ENCODE measurements around the gene RAB17. TPM values are rescaled to one million over a fixed set of nuclear protein-coding genes. Genes with fewer than 3 reads are reported as not detected.
A peak's percentile ranks its signal among the peaks of the same experiment; 100 is the strongest.
"Not testable (repeated sequence)": the region's sequence is repeated elsewhere in the genome, so short reads cannot be mapped to it uniquely, and the experiment has no call there.

Gene RAB17
- total RNA-seq, 1 experiment from 2014 or later: 1.3 TPM

GRCh38 chr2:237616373-237616733, 25.8 kb upstream of the RAB17 start:
- H3K9me3 ChIP-seq (ENCODE audit: low read length): no peaks in the 10 kb centered on the region
- H3K27me3 ChIP-seq (ENCODE audit: low read length): no peaks in the 10 kb centered on the region
- H4K20me1 ChIP-seq (ENCODE audit: insufficient read depth, low read depth, low read length): no peaks in the 10 kb centered on the region
- H3K4me1 ChIP-seq (ENCODE audit: low read length): no peaks in the 10 kb centered on the region
- H3K27ac ChIP-seq (ENCODE audit: low read length): no peak overlapping the region
- no peak for DNase-seq
- no peaks in the 10 kb centered on the region for H3K36me3 ChIP-seq (ENCODE audit: insufficient read depth, low read length)
- H3K9me2 ChIP-seq (replicated peaks; ENCODE audit: insufficient read depth, low read length): no peaks in the 10 kb centered on the region
- H3K4me2 ChIP-seq (ENCODE audit: low read depth, low read length, poor library complexity, severe bottlenecking): no peak overlapping the region
- no peak overlapping the region for H3K9ac ChIP-seq (ENCODE audit: low read length)
- no peak overlapping the region for H2AFZ ChIP-seq (ENCODE audit: low read length)
- H3K79me2 ChIP-seq (ENCODE audit: low read length): no peaks in the 10 kb centered on the region
- no peak overlapping the region for H3K4me3 ChIP-seq (ENCODE audit: low read length)

DNA sequence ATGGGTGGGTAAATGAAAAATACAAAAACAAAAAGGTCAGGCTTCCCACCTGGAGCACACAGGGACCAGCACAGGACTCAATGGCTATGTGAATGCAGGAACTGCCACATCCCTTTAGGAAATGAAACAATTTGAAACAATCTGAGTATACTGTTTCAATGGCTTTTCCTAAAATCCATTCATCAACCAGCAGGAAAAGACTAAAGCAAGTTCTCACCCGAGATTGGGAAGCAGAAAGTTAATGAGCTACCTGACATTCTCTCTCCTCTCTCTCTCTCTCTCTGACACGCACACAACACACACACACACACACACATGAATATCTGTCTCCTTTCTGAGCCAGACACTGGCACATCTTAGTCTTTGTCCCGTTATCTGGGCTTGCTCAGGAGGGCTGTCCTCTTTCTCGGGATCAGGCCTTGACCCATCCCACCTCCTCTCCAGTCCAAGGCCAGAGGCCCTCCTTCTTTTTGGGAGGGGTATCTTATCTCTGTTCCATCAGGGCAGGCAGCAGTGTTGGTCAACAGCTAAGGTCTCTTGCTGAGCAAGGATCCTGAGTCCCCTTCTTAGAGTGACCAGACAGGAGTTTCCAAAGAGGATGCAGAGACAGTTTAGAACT, 25.2 kb upstream of the RAB17 start:
- Histone ChIP-seq H2AFZ (ENCODE audit: low read length) (no peak overlapping the region), H3K27ac (ENCODE audit: low read length) (no peak overlapping the region), H4K20me1 (ENCODE audit: insufficient read depth, low read depth, low read length) (no peaks in the 10 kb centered on the region), H3K9ac (ENCODE audit: low read length) (no peak overlapping the region), H3K4me1 (ENCODE audit: low read length) (no peaks in the 10 kb centered on the region), H3K4me2 (ENCODE audit: low read depth, low read length, poor library complexity, severe bottlenecking) (no peak overlapping the region), H3K4me3 (ENCODE audit: low read length) (no peak overlapping the region), H3K9me3 (ENCODE audit: low read length) (no peaks in the 10 kb centered on the region), H3K79me2 (ENCODE audit: low read length) (no peaks in the 10 kb centered on the region), H3K27me3 (ENCODE audit: low read length) (no peaks in the 10 kb centered on the region), H3K9me2 (replicated peaks; ENCODE audit: insufficient read depth, low read length) (no peaks in the 10 kb centered on the region), H3K36me3 (ENCODE audit: insufficient read depth, low read length) (no peaks in the 10 kb centered on the region)
- no peak for DNase-seq

GRCh38 chr2:237614151-237614720, 23.7 kb upstream of the RAB17 start:
- no peaks in the 10 kb centered on the region for H3K9me3 ChIP-seq (ENCODE audit: low read length)
- H3K9ac ChIP-seq (ENCODE audit: low read length): no peak overlapping the region
- no peak overlapping the region for H2AFZ ChIP-seq (ENCODE audit: low read length)
- H3K36me3 ChIP-seq (ENCODE audit: insufficient read depth, low read length): no peaks in the 10 kb centered on the region
- no peak for DNase-seq
- H3K27me3 ChIP-seq (ENCODE audit: low read length): no peaks in the 10 kb centered on the region
- no peaks in the 10 kb centered on the region for H3K9me2 ChIP-seq (replicated peaks; ENCODE audit: insufficient read depth, low read length)
- no peaks in the 10 kb centered on the region for H3K79me2 ChIP-seq (ENCODE audit: low read length)
- no peak overlapping the region for H3K27ac ChIP-seq (ENCODE audit: low read length)
- no peak overlapping the region for H3K4me2 ChIP-seq (ENCODE audit: low read depth, low read length, poor library complexity, severe bottlenecking)
- no peak overlapping the region for H3K4me3 ChIP-seq (ENCODE audit: low read length)
- H3K4me1 ChIP-seq (ENCODE audit: low read length): no peaks in the 10 kb centered on the region
- no peaks in the 10 kb centered on the region for H4K20me1 ChIP-seq (ENCODE audit: insufficient read depth, low read depth, low read length)

- H3K4me2 ChIP-seq (ENCODE audit: low read depth, low read length, poor library complexity, severe bottlenecking): no peak overlapping the region
- H3K9me3 ChIP-seq (ENCODE audit: low read length): no peaks in the 10 kb centered on the region
- no peaks in the 10 kb centered on the region for H3K4me1 ChIP-seq (ENCODE audit: low read length)
- H3K27me3 ChIP-seq (ENCODE audit: low read length): no peaks in the 10 kb centered on the region
- DNase-seq: no peak
- no peaks in the 10 kb centered on the region for H4K20me1 ChIP-seq (ENCODE audit: insufficient read depth, low read depth, low read length)
- H3K36me3 ChIP-seq (ENCODE audit: insufficient read depth, low read length): no peaks in the 10 kb centered on the region
- no peak overlapping the region for H3K4me3 ChIP-seq (ENCODE audit: low read length)
- H3K27ac ChIP-seq (ENCODE audit: low read length): no peak overlapping the region
- no peaks in the 10 kb centered on the region for H3K79me2 ChIP-seq (ENCODE audit: low read length)
- no peak overlapping the region for H2AFZ ChIP-seq (ENCODE audit: low read length)
- H3K9ac ChIP-seq (ENCODE audit: low read length): no peak overlapping the region
- no peaks in the 10 kb centered on the region for H3K9me2 ChIP-seq (replicated peaks; ENCODE audit: insufficient read depth, low read length)
Observed at GRCh38 chr2:237613679-237614078, 23.1 kb upstream of the RAB17 start.

DNA sequence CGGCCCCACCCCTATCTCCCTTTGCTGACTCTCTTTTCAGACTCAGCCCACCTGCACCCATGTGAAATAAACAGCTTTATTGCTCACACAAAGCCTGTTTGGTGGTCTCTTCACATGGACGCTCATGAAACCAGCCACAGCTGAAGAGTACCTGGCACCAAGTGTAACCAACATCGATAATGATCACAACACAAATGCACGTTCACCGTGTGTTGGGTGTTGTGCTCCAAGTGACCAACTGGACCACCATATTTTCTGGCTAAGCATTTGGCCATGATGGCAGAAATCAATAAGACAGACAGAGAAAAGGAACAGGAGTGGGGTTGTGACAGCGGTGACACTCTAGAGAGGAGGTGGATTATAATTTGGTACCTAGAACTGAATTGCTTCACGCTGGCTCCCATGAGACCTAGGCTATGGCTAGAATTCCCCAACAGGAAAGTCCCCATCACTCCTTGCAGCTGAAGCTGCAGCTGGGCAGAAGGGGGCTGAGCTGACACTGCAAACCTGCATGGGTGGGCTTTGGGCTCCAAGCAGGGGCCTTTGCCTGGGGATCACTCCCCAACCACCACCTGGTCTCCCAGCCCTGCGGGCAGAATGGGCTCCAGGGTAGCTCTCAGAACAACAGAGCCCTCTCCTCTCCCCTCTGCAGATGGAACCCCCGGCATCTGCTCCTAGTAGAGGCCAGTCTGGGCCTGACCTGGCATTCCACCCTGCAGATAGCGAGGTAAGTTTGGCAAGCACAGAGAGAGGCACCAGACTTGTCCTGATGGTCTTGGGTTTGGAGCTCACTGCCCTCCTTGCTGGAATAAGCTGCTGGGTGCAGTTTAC, 22.2 kb upstream of the RAB17 start:
- Histone ChIP-seq H3K9me2 (replicated peaks; ENCODE audit: insufficient read depth, low read length) (no peaks in the 10 kb centered on the region), H3K79me2 (ENCODE audit: low read length) (no peaks in the 10 kb centered on the region), H4K20me1 (ENCODE audit: insufficient read depth, low read depth, low read length) (no peaks in the 10 kb centered on the region), H3K27ac (ENCODE audit: low read length) (no peak overlapping the region), H3K4me2 (ENCODE audit: low read depth, low read length, poor library complexity, severe bottlenecking) (no peak overlapping the region), H3K36me3 (ENCODE audit: insufficient read depth, low read length) (no peaks in the 10 kb centered on the region), H3K27me3 (ENCODE audit: low read length) (no peaks in the 10 kb centered on the region), H3K9me3 (ENCODE audit: low read length) (no peaks in the 10 kb centered on the region), H3K4me1 (ENCODE audit: low read length) (no peaks in the 10 kb centered on the region), H2AFZ (ENCODE audit: low read length) (no peak overlapping the region), H3K4me3 (ENCODE audit: low read length) (no peak overlapping the region), H3K9ac (ENCODE audit: low read length) (no peak overlapping the region)
- DNase-seq: no peak

- peak; percentile 29 for DNase-seq
- H3K9me2 ChIP-seq (replicated peaks; ENCODE audit: insufficient read depth, low read length): not testable (repeated sequence)
Observed at GRCh38 chr2:237606522-237606921, 16.0 kb upstream of the RAB17 start.

DNA sequence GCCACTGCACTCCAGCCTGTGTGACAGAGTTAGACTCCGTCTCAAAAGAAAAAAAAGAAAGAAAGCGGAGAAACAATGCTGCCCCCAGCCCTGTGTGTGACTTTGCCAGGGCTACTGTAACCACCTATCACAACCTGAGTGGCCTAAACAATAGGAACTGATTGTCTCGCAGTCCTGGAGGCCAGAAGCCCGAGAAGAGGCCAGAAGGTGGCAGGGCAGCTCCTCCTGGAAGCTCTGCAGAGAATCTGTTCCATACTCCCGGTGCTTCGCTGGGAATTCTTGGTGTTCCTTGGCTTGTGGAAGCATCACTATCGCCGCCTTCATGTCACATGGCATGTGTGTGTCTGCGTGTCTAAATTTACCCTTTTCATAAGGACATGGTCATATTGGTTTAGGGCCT, 14.4 kb upstream of the RAB17 start:
- no peaks in the 10 kb centered on the region for H3K36me3 ChIP-seq (ENCODE audit: insufficient read depth, low read length)
- H3K9me2 ChIP-seq (replicated peaks; ENCODE audit: insufficient read depth, low read length): no peaks in the 10 kb centered on the region
- H3K27me3 ChIP-seq (ENCODE audit: low read length): no peaks in the 10 kb centered on the region
- H2AFZ ChIP-seq (ENCODE audit: low read length): no peak overlapping the region
- H3K27ac ChIP-seq (ENCODE audit: low read length): no peak overlapping the region
- no peak overlapping the region for H3K4me2 ChIP-seq (ENCODE audit: low read depth, low read length, poor library complexity, severe bottlenecking)
- peaks cover 9% of the 10 kb centered on the region for H3K4me1 ChIP-seq (ENCODE audit: low read length)
- H3K4me3 ChIP-seq (ENCODE audit: low read length): no peak overlapping the region
- no peaks in the 10 kb centered on the region for H3K79me2 ChIP-seq (ENCODE audit: low read length)
- peak; percentile 11 for DNase-seq
- H3K9me3 ChIP-seq (ENCODE audit: low read length): no peaks in the 10 kb centered on the region
- no peak overlapping the region for H3K9ac ChIP-seq (ENCODE audit: low read length)
- no peaks in the 10 kb centered on the region for H4K20me1 ChIP-seq (ENCODE audit: insufficient read depth, low read depth, low read length)

More at GRCh38 chr2:237606522-237606921, 16.0 kb upstream of the RAB17 start:
- H3K9ac ChIP-seq (ENCODE audit: low read length); H3K9me3 ChIP-seq (ENCODE audit: low read length); H3K4me3 ChIP-seq (ENCODE audit: low read length); H4K20me1 ChIP-seq (ENCODE audit: insufficient read depth, low read depth, low read length); H3K79me2 ChIP-seq (ENCODE audit: low read length); H3K4me1 ChIP-seq (ENCODE audit: low read length); H2AFZ ChIP-seq (ENCODE audit: low read length); H3K4me2 ChIP-seq (ENCODE audit: low read depth, low read length, poor library complexity, severe bottlenecking); H3K27me3 ChIP-seq (ENCODE audit: low read length); H3K27ac ChIP-seq (ENCODE audit: low read length); H3K36me3 ChIP-seq (ENCODE audit: insufficient read depth, low read length): not testable (repeated sequence)

DNA sequence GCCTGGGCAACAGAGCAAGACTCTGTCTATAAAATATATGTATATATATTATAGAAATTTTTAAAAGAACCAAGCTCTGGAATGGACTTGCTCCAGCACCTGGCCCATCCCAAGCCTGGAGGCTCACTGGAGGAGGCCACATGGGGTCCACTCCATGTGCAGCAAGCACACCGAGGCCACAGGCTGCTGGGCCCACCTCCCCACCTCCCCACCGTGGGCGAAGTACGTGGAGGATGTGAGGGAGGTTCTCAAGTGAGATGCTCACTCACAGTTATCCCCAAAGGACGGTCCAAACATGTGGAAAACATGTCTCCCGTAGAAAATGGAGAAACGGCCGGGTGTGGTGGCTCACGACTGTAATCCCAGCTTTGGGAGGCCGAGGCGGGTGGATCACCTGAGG, 13.9 kb upstream of the RAB17 start:
- no peaks in the 10 kb centered on the region for H4K20me1 ChIP-seq (ENCODE audit: insufficient read depth, low read depth, low read length)
- no peaks in the 10 kb centered on the region for H3K79me2 ChIP-seq (ENCODE audit: low read length)
- no peaks in the 10 kb centered on the region for H3K9me2 ChIP-seq (replicated peaks; ENCODE audit: insufficient read depth, low read length)
- no peak overlapping the region for H3K9ac ChIP-seq (ENCODE audit: low read length)
- H3K27ac ChIP-seq (ENCODE audit: low read length): no peak overlapping the region
- H3K4me3 ChIP-seq (ENCODE audit: low read length): no peak overlapping the region
- DNase-seq: no peak
- no peak overlapping the region for H3K4me2 ChIP-seq (ENCODE audit: low read depth, low read length, poor library complexity, severe bottlenecking)
- no peaks in the 10 kb centered on the region for H3K27me3 ChIP-seq (ENCODE audit: low read length)
- no peaks in the 10 kb centered on the region for H3K9me3 ChIP-seq (ENCODE audit: low read length)
- no peaks in the 10 kb centered on the region for H3K36me3 ChIP-seq (ENCODE audit: insufficient read depth, low read length)
- H3K4me1 ChIP-seq (ENCODE audit: low read length): peaks cover 12% of the 10 kb centered on the region
- H2AFZ ChIP-seq (ENCODE audit: low read length): no peak overlapping the region

Measured in Karpas-422 (cell line).